ENCODE measurements around the gene CDK5RAP1. TPM values are rescaled to one million over a fixed set of nuclear protein-coding genes. Genes with fewer than 3 reads are reported as not detected.

Gene CDK5RAP1
- total RNA-seq, 1 donor from 2014 or later: 50.5 TPM

DNA sequence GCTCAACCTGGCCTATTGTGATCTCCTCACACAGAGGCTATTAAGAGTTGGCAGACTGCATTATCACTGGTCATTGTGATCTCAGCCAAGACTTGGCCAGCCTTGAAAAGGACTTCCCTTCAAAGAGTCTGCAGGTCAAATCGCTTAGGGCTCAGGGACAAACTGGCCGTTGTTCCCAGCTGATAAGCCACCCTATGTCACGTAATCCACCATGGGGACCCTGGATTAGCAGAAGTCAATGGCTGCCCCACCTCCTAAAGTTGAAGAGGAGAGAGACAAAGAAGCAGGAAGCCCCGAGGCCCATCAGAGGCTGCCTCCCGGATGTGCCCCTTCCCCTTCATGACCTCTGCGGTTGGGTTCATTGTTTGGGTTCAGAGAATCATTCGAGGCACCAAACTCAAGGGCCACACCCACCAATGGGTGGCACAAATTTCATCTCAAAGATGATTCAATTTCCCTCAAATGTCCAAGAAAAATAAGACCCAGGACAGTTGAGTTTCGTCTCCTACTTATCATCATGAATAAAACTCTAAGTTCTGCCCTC lies 61.7 kb downstream of the CDK5RAP1 start:
- POLR2A ChIA-PET: no interaction called here
- ATAC-seq (ENCODE audit: low read depth): no peak
- CTCF ChIA-PET: no interaction called here
- Mint-ChIP-seq H3K4me1 (peaks cover 13% of the 10 kb centered on the region), H3K27me3 (peaks cover 2% of the 10 kb centered on the region), H3K4me3 (no peak overlapping the region), H3K9me3 (no peaks in the 10 kb centered on the region), H3K36me3 (ENCODE audit: low read depth) (no peaks in the 10 kb centered on the region), H3K27ac (no peak overlapping the region)
- TF ChIP-seq, protein P1, sequence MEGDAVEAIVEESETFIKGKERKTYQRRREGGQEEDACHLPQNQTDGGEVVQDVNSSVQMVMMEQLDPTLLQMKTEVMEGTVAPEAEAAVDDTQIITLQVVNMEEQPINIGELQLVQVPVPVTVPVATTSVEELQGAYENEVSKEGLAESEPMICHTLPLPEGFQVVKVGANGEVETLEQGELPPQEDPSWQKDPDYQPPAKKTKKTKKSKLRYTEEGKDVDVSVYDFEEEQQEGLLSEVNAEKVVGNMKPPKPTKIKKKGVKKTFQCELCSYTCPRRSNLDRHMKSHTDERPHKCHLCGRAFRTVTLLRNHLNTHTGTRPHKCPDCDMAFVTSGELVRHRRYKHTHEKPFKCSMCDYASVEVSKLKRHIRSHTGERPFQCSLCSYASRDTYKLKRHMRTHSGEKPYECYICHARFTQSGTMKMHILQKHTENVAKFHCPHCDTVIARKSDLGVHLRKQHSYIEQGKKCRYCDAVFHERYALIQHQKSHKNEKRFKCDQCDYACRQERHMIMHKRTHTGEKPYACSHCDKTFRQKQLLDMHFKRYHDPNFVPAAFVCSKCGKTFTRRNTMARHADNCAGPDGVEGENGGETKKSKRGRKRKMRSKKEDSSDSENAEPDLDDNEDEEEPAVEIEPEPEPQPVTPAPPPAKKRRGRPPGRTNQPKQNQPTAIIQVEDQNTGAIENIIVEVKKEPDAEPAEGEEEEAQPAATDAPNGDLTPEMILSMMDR (IDR thresholded peaks at IDR 0.05): no peak
- intact Hi-C loops (cut with micrococcal nuclease): no loop called here
- no peak for DNase-seq

DNA sequence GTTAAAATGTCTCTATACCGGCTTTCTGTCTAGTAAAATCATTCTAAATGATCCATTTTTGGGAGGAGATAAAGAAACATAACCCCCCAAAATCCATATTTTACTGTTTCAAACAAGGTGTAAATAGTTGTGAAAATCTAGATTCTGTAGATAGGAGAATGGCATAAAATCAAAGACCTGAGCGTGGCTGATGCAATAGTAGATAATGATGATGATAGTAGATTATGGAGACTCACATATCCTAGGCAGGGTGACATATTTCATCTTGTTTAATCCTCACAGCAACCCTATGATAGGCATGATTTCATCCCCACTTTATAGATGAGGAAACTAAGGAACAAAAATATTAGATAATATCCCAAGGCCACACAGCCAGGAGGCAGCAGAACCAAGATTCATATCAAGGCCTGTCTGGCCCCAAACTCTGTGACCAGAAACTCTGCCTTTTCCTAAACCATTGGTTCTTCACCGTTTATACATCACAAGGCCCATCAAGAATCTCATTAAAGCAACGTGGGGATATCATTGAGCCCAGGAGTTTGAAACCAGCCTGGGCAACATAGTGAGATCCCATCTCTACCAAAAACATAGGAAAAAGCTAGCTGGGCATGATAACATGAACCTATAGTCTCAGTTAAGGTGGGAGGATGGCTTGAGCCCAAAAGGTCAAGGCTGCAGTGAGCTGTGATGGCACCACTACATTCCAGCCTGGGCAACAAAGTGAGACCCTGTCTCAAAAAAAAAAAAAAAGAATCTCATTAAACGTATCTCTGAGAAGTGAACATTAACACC lies 62.7 kb downstream of the CDK5RAP1 start:
- Mint-ChIP-seq H3K27me3 (peaks cover 5% of the 10 kb centered on the region), H3K36me3 (ENCODE audit: low read depth) (no peaks in the 10 kb centered on the region), H3K4me1 (peaks cover 13% of the 10 kb centered on the region), H3K27ac (no peak overlapping the region), H3K4me3 (no peak overlapping the region), H3K9me3 (no peaks in the 10 kb centered on the region)
- intact Hi-C loops (cut with micrococcal nuclease): no loop called here
- TF ChIP-seq, protein P1 (IDR thresholded peaks at IDR 0.05): no peak
- ChIA-PET CTCF (no interaction called here), POLR2A (no interaction called here)
- DNase-seq: no peak
- no peak for ATAC-seq (ENCODE audit: low read depth)

DNA sequence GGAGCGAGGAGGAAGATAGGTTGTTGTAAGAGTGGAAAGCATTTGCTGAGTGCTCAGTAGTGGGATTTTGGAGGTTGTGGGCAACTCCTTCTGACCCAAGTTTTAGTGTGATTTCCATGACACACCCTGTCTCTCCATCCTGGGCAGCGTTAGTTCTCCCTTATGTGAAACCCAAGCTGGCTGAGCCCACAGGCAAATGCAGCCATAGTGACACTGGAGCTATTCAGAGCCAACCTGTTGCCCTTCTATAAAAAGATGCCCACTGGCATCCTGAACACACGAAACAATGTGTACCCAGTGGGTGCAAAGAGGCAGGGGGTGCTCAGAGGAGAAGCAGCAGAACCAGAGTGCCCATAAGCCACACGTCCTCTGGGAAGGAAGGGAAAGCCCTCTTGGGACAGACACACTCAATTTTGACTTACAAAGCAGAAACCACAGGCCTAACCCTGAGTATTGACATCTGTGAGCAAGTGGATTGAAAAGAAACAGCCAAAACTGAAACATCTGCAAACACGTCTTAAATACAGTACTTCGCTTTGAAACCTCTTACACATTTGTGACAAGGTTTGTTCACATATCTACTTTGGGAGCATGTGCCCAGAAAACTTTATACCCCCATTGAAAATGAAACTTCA lies 63.7 kb downstream of the CDK5RAP1 start:
- H3K9me3 Mint-ChIP-seq: no peaks in the 10 kb centered on the region
- ChIA-PET POLR2A (no interaction called here), CTCF (no interaction called here)
- TF ChIP-seq, protein P1 (IDR thresholded peaks at IDR 0.05): no peak
- DNase-seq (no peak), ATAC-seq (ENCODE audit: low read depth) (no peak)
- intact Hi-C loops (cut with micrococcal nuclease): no loop called here
- H3K27me3 Mint-ChIP-seq: peaks cover 6% of the 10 kb centered on the region
- H3K4me3 Mint-ChIP-seq: no peak overlapping the region
- peaks cover 13% of the 10 kb centered on the region for H3K4me1 Mint-ChIP-seq
- H3K36me3 Mint-ChIP-seq (ENCODE audit: low read depth): no peaks in the 10 kb centered on the region
- H3K27ac Mint-ChIP-seq: no peak overlapping the region

DNA sequence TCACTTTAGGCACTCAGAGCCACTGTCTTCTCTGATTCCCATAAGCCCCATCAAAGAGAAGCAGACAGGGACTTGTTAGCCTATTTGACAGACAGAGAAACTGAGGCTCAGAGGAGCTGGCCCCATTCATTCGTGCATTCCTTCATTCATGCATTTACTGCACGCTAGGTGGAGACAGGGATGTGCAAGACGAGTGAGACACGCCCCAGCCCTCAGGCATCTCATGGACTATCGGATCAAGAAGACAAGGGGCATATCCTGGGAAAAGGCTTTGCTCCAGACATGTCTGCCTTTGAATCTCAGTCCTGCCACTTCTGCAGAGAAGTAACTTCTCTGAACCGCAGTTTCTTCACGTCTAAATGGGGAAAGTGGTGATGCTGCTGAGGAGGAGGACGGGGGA lies 64.2 kb downstream of the CDK5RAP1 start:
- no peak overlapping the region for H3K27ac Mint-ChIP-seq
- ChIA-PET CTCF (no interaction called here), POLR2A (interaction anchor here (0.7 kb wide), 1 partner anchor 21 kb away, joined by 4 read pairs; no protein-coding TSS in a partner anchor)
- H3K9me3 Mint-ChIP-seq: no peaks in the 10 kb centered on the region
- DNase-seq (no peak), ATAC-seq (ENCODE audit: low read depth) (no peak)
- no peak overlapping the region for H3K4me3 Mint-ChIP-seq
- H3K36me3 Mint-ChIP-seq (ENCODE audit: low read depth): no peaks in the 10 kb centered on the region
- intact Hi-C loops (cut with micrococcal nuclease): no loop called here
- TF ChIP-seq, protein P1 (IDR thresholded peaks at IDR 0.05): no peak
- peaks cover 13% of the 10 kb centered on the region for H3K4me1 Mint-ChIP-seq
- peaks cover 7% of the 10 kb centered on the region for H3K27me3 Mint-ChIP-seq

DNA sequence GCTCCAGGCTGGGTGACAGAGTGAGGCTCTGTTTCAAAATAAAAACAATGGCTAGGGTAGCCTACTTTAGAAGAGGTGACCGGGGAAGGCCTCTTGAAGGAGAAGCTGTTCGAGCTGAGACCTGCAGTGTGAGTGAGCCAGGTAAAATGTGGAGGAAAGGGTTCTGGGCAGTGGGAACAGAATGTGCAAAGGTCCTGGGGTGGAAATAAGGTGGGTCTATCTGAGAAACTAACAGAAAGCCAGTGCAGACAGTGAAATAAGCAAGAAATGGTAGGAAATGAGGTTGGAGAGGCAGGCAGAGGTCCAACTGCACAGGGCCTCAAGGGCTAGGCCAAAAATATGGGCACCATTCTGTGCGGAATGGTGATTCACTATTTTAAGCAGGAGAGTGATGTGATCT lies 64.9 kb downstream of the CDK5RAP1 start:
- ChIA-PET POLR2A (interaction anchor here (0.7 kb wide), 1 partner anchor 21 kb away, joined by 4 read pairs; no protein-coding TSS in a partner anchor), CTCF (no interaction called here)
- TF ChIP-seq, protein P1 (IDR thresholded peaks at IDR 0.05): no peak
- Mint-ChIP-seq H3K36me3 (ENCODE audit: low read depth) (no peaks in the 10 kb centered on the region), H3K4me1 (peaks cover 13% of the 10 kb centered on the region), H3K9me3 (no peaks in the 10 kb centered on the region), H3K27ac (no peak overlapping the region), H3K27me3 (peaks cover 7% of the 10 kb centered on the region), H3K4me3 (no peak overlapping the region)
- ATAC-seq (ENCODE audit: low read depth) (no peak), DNase-seq (no peak)
- intact Hi-C loops (cut with micrococcal nuclease): no loop called here

Data from activated B cell treated with CpG ODN at 0.5 μM for 24 hours (primary cell).